Right atrium auricular region (tissue), 2 donors: ENCODE data around the gene NIPAL3. TPM values are rescaled to one million over a fixed set of nuclear protein-coding genes. Genes with fewer than 3 reads are reported as not detected.

Experiments used
- DNase-seq: peaks from one replicate; pipeline ENCODE4 v3.0.0-alpha.2; 2019; ENCODE audit warnings: low spot score
- H3K27ac ChIP-seq, 2 donors: fragments of 200-600 bp; sonication (generic); 1 replicate in 1 of 2; 2 replicates in 1 of 2; pipeline ENCODE4 v1.5.1; 2016 to 2019
- H3K27me3 ChIP-seq, 2 donors: fragments of 200-600 bp; sonication (generic); one replicate each; pipeline versions ENCODE4 v1.5.1 to v1.6.0; 2017 to 2019
- H3K36me3 ChIP-seq: fragments of 200-600 bp; sonication (generic); one replicate; pipeline ENCODE4 v1.5.1; 2016
- H3K4me1 ChIP-seq, 2 donors: fragments of 200-600 bp; sonication (generic); one replicate each; pipeline versions ENCODE4 v1.5.1 to v1.6.0; 2017 to 2019
- H3K4me3 ChIP-seq, 2 donors: fragments of 200-600 bp; sonication (generic); 1 replicate in 1 of 2; 2 replicates in 1 of 2; pipeline ENCODE4 v1.5.1; 2017 to 2019; ENCODE audit warnings: mild to moderate bottlenecking in 1 of 2, moderate library complexity in 1 of 2
- H3K9me3 ChIP-seq, 2 donors: fragments of 200-600 bp; sonication (generic); one replicate each; pipeline ENCODE4 v1.5.1; 2019
- total RNA-seq, 2 donors: library from RNA; depleted of rRNA; stranded (reverse); fragments of >200 nt; gene quantifications; one replicate each; pipeline ENCODE4 v1.1.0, GENCODE V29; 2016
- TF ChIP-seq, protein P1 (sequence below), 2 donors: fragments of 200-600 bp; sonication (generic); IDR thresholded peaks; one replicate each; pipeline ENCODE4 v1.5.1; 2019; ENCODE audit warnings: antibody characterized with exemption in 2 of 2

The NIPAL3 gene
- total RNA-seq, 2 donors from 2014 or later = 34.8 to 43.3 TPM

DNA sequence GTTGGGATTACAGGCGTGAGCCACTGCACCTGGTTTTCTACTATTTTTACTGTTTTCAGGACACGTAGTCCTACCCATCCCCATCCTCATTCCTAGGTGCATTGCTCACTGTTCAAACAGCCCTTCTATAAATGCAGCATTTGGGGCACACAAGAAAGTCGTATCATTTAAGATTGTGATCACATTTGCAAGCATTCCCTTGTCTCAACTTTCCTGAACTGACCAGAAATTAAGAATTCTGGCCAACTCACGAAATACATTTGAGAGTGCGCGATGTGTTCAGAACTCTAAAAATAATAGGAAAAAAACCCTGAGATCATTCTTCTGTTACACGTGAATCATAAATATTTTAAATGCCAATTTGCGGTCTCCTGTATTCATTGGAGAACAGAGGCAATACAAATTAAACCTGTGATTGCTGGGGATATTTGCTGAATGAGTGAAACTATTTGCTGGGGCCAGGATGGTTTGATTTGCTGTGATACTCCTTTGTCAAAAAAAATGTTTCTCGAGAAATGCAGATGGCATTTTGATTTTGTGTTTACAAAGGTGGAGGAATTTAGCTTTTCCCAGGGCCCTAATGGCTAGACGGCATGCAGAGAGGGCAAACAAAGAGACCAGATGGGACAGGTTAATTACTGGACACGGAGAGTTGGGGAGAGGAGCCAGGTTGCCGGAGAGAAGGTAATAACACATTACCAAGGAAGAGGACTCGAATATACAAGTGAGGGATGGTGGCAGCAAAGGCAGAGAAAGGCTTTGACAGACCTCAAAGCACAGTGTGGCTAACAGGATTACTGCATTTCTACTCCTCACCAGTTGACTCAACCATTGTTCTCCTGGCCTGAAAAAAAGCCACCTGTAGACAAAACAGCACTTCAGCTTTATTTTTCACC lies 40.5 kb upstream of the NIPAL3 start:
- H3K36me3 ChIP-seq = no peaks in the 10 kb centered on the region
- no peaks in the 10 kb centered on the region for H3K9me3 ChIP-seq
- no peaks in the 10 kb centered on the region for H3K27me3 ChIP-seq
- DNase-seq = no peak
- H3K4me1 ChIP-seq = no peaks in the 10 kb centered on the region
- no peak overlapping the region for H3K4me3 ChIP-seq
- no peak overlapping the region for H3K27ac ChIP-seq
- TF ChIP-seq, protein P1, sequence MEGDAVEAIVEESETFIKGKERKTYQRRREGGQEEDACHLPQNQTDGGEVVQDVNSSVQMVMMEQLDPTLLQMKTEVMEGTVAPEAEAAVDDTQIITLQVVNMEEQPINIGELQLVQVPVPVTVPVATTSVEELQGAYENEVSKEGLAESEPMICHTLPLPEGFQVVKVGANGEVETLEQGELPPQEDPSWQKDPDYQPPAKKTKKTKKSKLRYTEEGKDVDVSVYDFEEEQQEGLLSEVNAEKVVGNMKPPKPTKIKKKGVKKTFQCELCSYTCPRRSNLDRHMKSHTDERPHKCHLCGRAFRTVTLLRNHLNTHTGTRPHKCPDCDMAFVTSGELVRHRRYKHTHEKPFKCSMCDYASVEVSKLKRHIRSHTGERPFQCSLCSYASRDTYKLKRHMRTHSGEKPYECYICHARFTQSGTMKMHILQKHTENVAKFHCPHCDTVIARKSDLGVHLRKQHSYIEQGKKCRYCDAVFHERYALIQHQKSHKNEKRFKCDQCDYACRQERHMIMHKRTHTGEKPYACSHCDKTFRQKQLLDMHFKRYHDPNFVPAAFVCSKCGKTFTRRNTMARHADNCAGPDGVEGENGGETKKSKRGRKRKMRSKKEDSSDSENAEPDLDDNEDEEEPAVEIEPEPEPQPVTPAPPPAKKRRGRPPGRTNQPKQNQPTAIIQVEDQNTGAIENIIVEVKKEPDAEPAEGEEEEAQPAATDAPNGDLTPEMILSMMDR (IDR thresholded peaks at IDR 0.05) = no peak

GRCh38 chr1:24379733-24380315 lies 35.8 kb upstream of the NIPAL3 start:
- Histone ChIP-seq H3K27ac (no peak overlapping the region), H3K4me1 (no peaks in the 10 kb centered on the region), H3K27me3 (no peaks in the 10 kb centered on the region), H3K4me3 (no peak overlapping the region), H3K9me3 (no peaks in the 10 kb centered on the region), H3K36me3 (no peaks in the 10 kb centered on the region)
- DNase-seq = peak; percentile 11
- TF ChIP-seq, protein P1 (IDR thresholded peaks at IDR 0.05) = no peak

- Histone ChIP-seq H3K27ac (no peak overlapping the region), H3K4me3 (no peak overlapping the region), H3K36me3 (no peaks in the 10 kb centered on the region), H3K27me3 (no peaks in the 10 kb centered on the region), H3K4me1 (no peaks in the 10 kb centered on the region), H3K9me3 (no peaks in the 10 kb centered on the region)
- TF ChIP-seq, protein P1 (IDR thresholded peaks at IDR 0.05) = no peak
- peak; percentile 44 for DNase-seq
Observed at GRCh38 chr1:24380508-24380907, 35.1 kb upstream of the NIPAL3 start.

DNA sequence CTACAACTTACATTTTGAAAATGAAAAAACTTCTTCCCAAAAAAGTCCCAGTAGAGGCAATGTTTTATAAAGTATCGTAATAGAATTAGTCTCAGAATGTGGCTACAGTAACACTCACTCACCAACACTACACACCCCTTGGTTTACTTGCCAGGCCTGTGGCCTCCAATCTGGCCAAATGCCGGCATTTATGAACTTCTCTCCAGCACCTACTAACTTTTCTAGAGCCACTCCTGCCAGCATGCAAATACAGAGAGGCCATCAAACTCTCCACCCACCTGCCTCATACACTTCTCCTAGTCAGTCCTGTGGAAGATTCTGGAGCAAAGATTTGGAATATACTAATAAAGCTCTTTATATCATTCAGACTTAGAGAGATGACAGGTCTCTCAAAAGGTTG lies 34.3 kb upstream of the NIPAL3 start:
- peak; percentile 9 for DNase-seq
- no peaks in the 10 kb centered on the region for H3K36me3 ChIP-seq
- H3K27ac ChIP-seq = no peak overlapping the region
- no peaks in the 10 kb centered on the region for H3K4me1 ChIP-seq
- TF ChIP-seq, protein P1 (IDR thresholded peaks at IDR 0.05) = no peak
- no peak overlapping the region for H3K4me3 ChIP-seq
- H3K9me3 ChIP-seq = no peaks in the 10 kb centered on the region
- no peaks in the 10 kb centered on the region for H3K27me3 ChIP-seq

GRCh38 chr1:24382165-24382577 lies 33.4 kb upstream of the NIPAL3 start:
- Histone ChIP-seq H3K4me3 (no peak overlapping the region), H3K36me3 (no peaks in the 10 kb centered on the region), H3K27ac (no peak overlapping the region), H3K4me1 (no peaks in the 10 kb centered on the region), H3K27me3 (no peaks in the 10 kb centered on the region), H3K9me3 (no peaks in the 10 kb centered on the region)
- DNase-seq = peak; percentile 44
- TF ChIP-seq, protein P1 (IDR thresholded peaks at IDR 0.05) = no peak
